Activated CD4-positive, CD25-positive, alpha-beta regulatory T cell treated with anti-CD3 and anti-CD28 coated beads, Interleukin-2, amount 50 U/mL, for 72 hours (primary cell): ENCODE measurements around the gene MARK1.

ENCODE experiments used
- DNase-seq: peaks from one replicate; pipeline ENCODE4 v3.0.0; 2021

Gene MARK1

DNA sequence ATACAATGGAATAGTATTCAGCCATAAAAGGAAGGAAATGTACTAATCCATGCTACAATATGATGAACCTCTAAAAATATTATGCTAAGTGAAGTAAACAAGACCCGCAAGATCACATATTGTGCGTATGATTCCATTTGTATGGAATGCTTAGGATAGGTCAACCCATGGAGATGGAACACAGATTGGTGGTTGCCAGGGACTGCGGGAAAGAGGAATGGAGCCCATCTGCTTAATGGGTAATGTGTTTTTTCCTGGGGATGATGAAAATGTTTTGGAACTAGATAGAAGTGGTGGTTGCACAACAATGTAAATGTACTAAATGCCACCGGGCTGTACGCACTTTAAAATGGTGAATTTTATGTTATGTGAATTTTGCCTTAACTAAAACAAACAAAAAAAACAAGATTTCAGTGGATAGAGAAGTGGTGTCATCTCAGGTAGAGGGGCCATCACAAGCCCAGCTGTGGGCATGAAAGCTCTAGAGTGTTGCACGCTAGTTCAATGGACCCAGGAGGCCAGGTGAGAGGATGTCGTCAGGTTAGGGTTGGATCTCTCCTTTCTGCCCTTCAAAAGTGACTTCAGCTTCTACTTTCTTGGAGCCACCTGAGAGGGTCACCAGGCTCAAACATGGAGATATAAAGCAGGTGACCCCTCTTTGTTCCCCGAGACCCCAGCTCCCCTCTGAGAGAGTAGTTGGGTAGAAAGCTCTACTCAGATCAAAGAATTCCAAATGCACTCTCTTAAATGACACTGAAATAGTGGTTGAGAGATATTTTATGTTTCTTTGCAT is 164.7 kb downstream of the MARK1 start:
- DNase-seq: no peak

DNA sequence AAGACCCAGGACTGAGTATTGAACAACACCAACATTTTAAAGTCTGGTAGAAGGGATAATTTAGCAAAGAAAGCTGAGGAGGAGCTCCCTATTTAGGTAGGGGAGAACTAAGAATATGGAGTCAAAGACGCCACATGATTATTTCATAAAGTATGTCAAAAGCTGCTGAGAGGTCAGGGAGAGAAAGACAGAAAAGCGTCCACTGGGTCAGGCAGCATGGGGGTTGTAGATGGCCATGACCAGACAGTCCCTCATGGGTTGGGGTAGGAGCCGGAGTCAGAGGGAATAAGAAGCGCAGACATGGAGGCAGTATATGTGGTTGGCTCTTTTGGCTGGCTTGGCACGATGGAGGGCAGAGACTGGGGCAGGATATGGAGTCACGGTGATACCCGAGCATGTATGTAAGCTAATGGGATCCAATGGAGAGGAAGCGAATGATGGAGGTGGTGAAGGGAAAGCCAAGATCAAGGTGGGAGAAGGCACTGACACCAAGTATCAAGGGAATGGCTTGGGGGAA is 167.0 kb downstream of the MARK1 start:
- no peak for DNase-seq

GRCh38 chr1:220695426-220695825 is 167.5 kb downstream of the MARK1 start:
- no peak for DNase-seq

GRCh38 chr1:220696226-220696862 is 168.4 kb downstream of the MARK1 start:
- DNase-seq: no peak

GRCh38 chr1:220696863-220697231 is 168.9 kb downstream of the MARK1 start:
- DNase-seq: no peak

DNA sequence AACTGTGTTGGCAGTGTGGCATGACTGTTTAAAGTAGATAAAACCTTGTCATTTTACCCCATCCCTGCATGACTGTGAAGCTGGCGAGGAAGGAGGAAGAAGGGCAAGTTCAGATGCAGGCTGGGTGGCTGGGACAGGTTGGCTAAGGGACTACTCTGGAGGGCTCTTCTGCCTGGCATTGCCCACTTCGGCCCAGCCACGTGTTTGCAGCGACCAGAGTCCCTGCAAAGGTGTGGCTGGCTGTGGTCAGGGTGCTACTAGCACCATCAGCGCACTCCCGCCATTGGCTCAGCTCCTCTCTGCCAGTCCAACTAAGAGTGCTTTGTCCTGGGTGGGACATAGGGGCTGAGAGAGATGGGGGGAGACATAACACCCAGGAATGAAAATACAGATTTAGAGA is 169.4 kb downstream of the MARK1 start:
- DNase-seq: no peak

- no peak for DNase-seq
Observed at GRCh38 chr1:220698607-220699016, 170.7 kb downstream of the MARK1 start.

- DNase-seq: no peak
Observed at GRCh38 chr1:220699044-220699443, 171.1 kb downstream of the MARK1 start.

GRCh38 chr1:220700556-220701179 is 172.7 kb downstream of the MARK1 start:
- no peak for DNase-seq

- no peak for DNase-seq
Observed at GRCh38 chr1:220701974-220702373, 174.0 kb downstream of the MARK1 start.

DNA sequence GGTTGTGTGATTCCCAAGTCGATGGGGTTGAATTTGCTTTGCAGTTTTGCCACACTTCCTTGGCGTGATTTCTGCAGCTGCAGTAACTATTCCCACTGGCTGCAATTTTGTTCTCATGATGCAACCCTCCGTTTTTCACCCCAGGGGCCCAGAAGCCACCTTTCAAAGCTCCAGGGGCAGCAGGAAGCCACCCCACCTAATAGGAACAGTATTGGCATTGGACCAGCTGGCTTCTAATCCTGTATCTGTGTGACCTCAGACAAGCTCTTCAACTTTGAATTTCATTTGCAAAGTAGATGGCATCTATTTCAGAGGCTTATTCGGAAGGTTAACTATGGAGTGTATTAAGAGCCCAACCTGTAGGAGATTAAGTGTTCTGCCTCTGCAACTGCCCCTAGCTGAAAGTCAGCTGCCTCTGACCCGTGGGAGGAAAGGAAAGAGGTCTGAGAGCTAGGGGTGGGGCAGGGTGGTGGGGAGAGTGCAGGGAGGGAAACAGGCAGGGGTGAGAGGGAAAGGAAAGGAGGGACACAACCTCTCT is 174.9 kb downstream of the MARK1 start:
- DNase-seq: no peak

DNA sequence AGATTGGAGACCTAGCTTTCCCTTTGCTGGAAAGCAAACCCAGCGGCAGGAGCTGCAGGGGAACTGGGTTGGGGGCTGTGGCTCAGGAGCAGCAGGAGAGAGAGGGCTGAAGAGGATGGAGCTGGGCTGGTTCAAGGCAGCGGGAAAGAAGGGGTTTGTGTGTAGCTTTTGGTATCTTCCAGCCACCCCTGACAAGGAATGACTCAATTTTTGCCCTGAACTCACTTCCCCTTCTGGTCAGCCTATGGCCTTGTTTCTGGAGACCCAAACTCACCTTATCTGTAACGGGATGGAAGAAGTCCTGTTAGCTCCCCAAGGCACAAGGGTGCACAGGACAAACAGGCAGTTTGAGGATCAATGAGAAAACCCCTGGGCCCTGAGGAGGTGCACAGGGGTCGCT is 175.4 kb downstream of the MARK1 start:
- DNase-seq: no peak

- no peak for DNase-seq
Observed at GRCh38 chr1:220705782-220706181, 177.8 kb downstream of the MARK1 start.

DNA sequence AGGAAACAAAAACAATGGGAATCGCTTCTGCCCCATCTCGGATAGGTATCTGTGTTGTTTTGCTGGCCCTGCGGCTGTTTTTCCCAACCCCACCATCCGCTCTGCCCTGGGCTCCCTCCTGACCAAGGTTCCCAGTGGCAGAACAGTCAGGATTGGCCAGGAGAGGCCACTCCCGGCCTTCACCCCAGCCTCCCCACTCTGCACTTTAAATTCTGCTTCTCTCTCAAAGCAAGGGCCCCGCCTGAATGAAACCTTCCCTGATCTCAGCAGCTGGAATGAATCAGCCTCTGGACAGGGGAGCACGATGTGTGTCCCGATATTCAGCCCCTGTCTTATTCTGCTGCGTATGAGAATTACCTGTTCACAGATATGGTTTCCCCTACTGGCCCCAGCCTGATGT is 178.5 kb downstream of the MARK1 start:
- DNase-seq: no peak

GRCh38 chr1:220707160-220707559 is 179.2 kb downstream of the MARK1 start:
- DNase-seq: no peak

DNA sequence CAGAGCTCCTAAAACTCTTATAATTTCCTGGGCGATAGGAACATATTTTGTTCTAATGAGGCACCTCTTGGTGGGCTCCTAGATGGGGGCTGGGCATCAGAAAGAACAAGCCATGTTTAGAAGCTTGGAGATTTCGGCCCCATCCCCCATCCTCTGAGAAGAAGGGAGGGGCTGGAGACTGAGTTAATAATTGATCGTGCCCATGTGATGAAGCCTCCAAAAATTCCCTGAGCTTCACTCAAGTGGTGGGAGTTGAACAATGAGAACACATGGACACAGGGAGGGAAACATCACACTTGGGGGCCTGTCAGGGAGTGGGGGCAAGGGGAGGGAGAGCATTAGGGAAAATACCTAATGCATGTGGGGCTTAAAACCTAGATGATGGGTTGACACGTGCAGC is 180.3 kb downstream of the MARK1 start:
- no peak for DNase-seq

DNA sequence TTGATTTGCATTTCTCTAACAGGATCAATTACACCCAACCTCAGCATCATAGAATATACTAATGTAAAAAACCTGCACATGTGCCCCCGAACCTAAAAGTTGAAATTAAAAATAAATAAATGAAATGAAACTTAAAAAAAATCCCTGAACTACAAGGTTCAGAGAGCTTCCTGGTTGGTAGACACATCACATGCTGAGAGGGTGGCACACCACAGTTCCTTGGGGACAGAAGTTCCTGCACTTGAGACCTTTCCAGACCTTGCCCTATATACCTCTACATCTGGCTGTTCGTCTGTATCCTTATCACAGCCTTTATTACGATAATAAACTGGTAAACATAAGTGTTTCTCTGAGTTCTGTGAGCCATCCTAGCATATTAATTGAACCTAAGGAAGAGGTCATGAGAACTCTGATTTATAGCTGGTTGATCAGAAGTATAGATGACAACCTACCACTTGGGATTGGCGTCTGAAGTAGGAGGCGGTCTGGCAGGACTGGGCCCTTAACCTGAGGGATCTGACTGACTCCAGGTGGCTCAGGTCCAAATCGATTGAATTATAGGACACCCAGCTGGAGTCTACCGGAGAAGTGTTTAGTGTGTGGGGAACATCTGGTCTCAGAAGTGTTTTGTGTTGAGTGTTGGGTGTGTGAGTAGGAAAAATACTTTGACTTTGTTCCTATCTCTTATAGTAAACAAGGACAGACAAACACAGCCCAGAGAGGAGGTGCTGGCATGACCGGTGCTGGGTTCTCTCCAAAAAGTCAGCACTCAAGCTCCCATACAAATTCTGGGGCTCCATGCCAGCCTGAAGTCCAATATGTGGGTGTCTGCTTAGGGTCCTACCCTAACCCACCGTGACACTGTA is 181.2 kb downstream of the MARK1 start:
- no peak for DNase-seq

GRCh38 chr1:220710333-220710732 is 182.4 kb downstream of the MARK1 start:
- no peak for DNase-seq

DNA sequence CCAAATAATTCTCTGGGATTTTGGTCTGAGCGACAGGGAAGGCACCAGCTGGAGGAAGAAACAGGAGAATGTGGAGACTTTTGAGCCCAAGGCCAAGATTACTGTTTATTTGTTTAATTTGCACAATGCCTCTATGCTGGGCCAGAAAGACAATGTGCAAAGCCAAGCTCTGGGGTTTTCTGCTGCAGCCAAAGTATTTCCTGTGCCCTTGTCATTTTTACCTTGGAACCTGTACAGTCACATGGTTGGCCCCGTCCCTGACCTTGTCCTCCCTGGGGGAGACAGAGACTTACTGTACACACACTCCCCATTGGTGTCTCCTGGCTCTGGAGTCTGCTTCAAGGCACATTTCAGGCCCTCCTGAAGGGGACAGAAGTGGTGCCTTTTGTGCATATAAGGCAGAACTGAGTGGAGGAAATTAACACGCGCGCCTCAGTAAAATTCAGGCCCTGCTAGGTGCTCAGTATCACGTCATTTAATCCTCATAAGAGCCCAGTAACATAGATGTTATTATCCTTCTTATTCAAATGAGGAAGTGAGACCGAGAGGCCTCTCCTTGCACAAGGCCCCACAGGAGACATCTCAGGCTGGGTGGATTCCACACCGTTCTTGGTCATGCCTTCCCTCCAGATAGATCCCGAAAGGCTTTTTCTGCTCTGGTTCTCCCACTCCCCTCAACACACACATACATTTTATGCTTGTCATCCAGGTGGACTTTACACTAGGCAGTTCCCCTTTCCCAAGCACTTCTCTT is 183.3 kb downstream of the MARK1 start:
- no peak for DNase-seq
